Fibroblast of lung (primary cell): ENCODE results near the gene PDE4B. TPM values are rescaled to one million over a fixed set of nuclear protein-coding genes. Genes with fewer than 3 reads are reported as not detected.

Experiments used
- DNase-seq, 2 donors: peaks; one replicate each; pipeline versions ENCODE4 v3.0.0 to v3.0.0-alpha.2; 2010; ENCODE audit warnings: low read depth in 2 of 2
- H2AFZ ChIP-seq: 2 replicates; pipeline ENCODE4 v1.5.1; 2012; ENCODE audit warnings: low read length, control low read depth, inconsistent platforms
- H3K27ac ChIP-seq: 2 replicates; pipeline ENCODE4 v1.5.1; 2011; ENCODE audit warnings: low read length, control low read depth; ENCODE audit not compliant: insufficient read depth
- H3K27me3 ChIP-seq: 2 replicates; pipeline ENCODE4 v1.5.1; 2011; ENCODE audit warnings: mild to moderate bottlenecking, low read length; ENCODE audit not compliant: control insufficient read depth, insufficient read depth
- H3K36me3 ChIP-seq: 2 replicates; pipeline ENCODE4 v1.5.1; 2011; ENCODE audit warnings: low read length; ENCODE audit not compliant: control insufficient read depth, insufficient read depth
- H3K4me1 ChIP-seq: 2 replicates; pipeline ENCODE4 v1.5.1; 2011; ENCODE audit warnings: low read length; ENCODE audit not compliant: control insufficient read depth, insufficient read depth; ENCODE audit errors: extremely low read depth
- H3K4me2 ChIP-seq: 2 replicates; pipeline ENCODE4 v1.5.1; 2011; ENCODE audit warnings: low read length, control low read depth; ENCODE audit not compliant: insufficient read depth; ENCODE audit errors: extremely low read depth
- H3K4me3 ChIP-seq, 4 experiments: fragments of 200-600 bp in 1 of 4; sonication (generic) in 1 of 4; replicated peaks in 1 of 4; 2 replicates each; pipeline ENCODE4 v1.5.1; 2011 to 2016; ENCODE audit warnings: low read length in 4 of 4, low read depth in 3 of 4, mild to moderate bottlenecking in 3 of 4, control low read depth in 2 of 4, inconsistent platforms in 1 of 4, mixed read lengths in 1 of 4; ENCODE audit not compliant: insufficient read depth in 1 of 4; ENCODE audit errors: control extremely low read depth in 1 of 4
- H3K79me2 ChIP-seq: 2 replicates; pipeline ENCODE4 v1.5.1; 2012; ENCODE audit warnings: mild to moderate bottlenecking, low read length, inconsistent platforms; ENCODE audit not compliant: control insufficient read depth, insufficient read depth
- H3K9ac ChIP-seq: 2 replicates; pipeline ENCODE4 v1.5.1; 2011; ENCODE audit warnings: mild to moderate bottlenecking, low read length, control low read depth; ENCODE audit not compliant: insufficient read depth
- H3K9me3 ChIP-seq: 2 replicates; pipeline ENCODE4 v1.5.1; 2012; ENCODE audit warnings: low read depth, low read length; ENCODE audit not compliant: control insufficient read depth, insufficient read depth
- H4K20me1 ChIP-seq: 2 replicates; pipeline ENCODE4 v1.5.1; 2011; ENCODE audit warnings: low read length; ENCODE audit not compliant: control insufficient read depth, insufficient read depth; ENCODE audit errors: extremely low read depth
- CTCF ChIP-seq, 2 donors: IDR thresholded peaks in 1 of 2; conservative IDR thresholded peaks in 1 of 2; 1 replicate in 1 of 2; 2 replicates in 1 of 2; pipeline ENCODE4 v1.5.1; 2011 to 2012; ENCODE audit warnings: low read length in 2 of 2, control low read depth in 1 of 2, inconsistent platforms in 1 of 2, low read depth in 1 of 2, mild to moderate bottlenecking in 1 of 2
- EZH2 ChIP-seq: IDR thresholded peaks from 2 replicates; pipeline ENCODE4 v1.5.1; 2012; ENCODE audit warnings: low read length, control low read depth, mild to moderate bottlenecking; ENCODE audit errors: missing control alignments
- polyA plus RNA-seq, 2 donors: library from polyadenylated mRNA; depleted of rRNA in 1 of 2; stranded (reverse) in 1 of 2; unstranded in 1 of 2; fragments of >200 nt; gene quantifications; 2 replicates each; pipeline ENCODE4 v1.2.1, GENCODE V29; 2011 to 2012; ENCODE audit warnings: missing spikeins in 1 of 2
- total RNA-seq: library from RNA; depleted of rRNA; stranded (reverse); fragments of >200 nt; gene quantifications from 2 replicates; pipeline ENCODE4 v1.2.1, GENCODE V29; 2014

PDE4B gene
- total and polyA plus RNA-seq, 2 donors (not counting 1 experiment from before 2014, with no cell fraction given): 3.7 to 19.8 TPM

- DNase-seq: no peak
- Histone ChIP-seq H3K9ac (no peak overlapping the region), H4K20me1 (no peaks in the 10 kb centered on the region), H3K27ac (no peak overlapping the region), H3K27me3 (no peaks in the 10 kb centered on the region), H2AFZ (no peak overlapping the region), H3K4me2 (no peak overlapping the region), H3K9me3 (no peaks in the 10 kb centered on the region), H3K36me3 (no peaks in the 10 kb centered on the region), H3K79me2 (no peaks in the 10 kb centered on the region), H3K4me1 (no peaks in the 10 kb centered on the region), H3K4me3 (no peak overlapping the region)
- TF ChIP-seq EZH2 (no peak), CTCF (conservative IDR thresholded peaks at IDR 0.05 in 1 of 2, IDR thresholded peaks at IDR 0.05 in 1 of 2; ENCODE audit: low read depth in 1 of 2, low read length in 2 of 2) (no peak)
Measured at GRCh38 chr1:66231681-66232463, 439.2 kb downstream of the PDE4B start.

- Histone ChIP-seq H3K27me3 (no peaks in the 10 kb centered on the region), H3K9ac (no peak overlapping the region), H3K79me2 (no peaks in the 10 kb centered on the region), H3K36me3 (no peaks in the 10 kb centered on the region), H3K4me3 (no peak overlapping the region), H3K27ac (no peak overlapping the region), H3K9me3 (no peaks in the 10 kb centered on the region), H3K4me1 (no peaks in the 10 kb centered on the region), H4K20me1 (no peaks in the 10 kb centered on the region), H3K4me2 (no peak overlapping the region), H2AFZ (no peak overlapping the region)
- TF ChIP-seq EZH2: no peak
- no peak for TF ChIP-seq CTCF (conservative IDR thresholded peaks at IDR 0.05 in 1 of 2, IDR thresholded peaks at IDR 0.05 in 1 of 2; ENCODE audit: low read depth in 1 of 2, low read length in 2 of 2)
- no peak for DNase-seq
Measured at GRCh38 chr1:66237042-66237441, 444.3 kb downstream of the PDE4B start.

DNA sequence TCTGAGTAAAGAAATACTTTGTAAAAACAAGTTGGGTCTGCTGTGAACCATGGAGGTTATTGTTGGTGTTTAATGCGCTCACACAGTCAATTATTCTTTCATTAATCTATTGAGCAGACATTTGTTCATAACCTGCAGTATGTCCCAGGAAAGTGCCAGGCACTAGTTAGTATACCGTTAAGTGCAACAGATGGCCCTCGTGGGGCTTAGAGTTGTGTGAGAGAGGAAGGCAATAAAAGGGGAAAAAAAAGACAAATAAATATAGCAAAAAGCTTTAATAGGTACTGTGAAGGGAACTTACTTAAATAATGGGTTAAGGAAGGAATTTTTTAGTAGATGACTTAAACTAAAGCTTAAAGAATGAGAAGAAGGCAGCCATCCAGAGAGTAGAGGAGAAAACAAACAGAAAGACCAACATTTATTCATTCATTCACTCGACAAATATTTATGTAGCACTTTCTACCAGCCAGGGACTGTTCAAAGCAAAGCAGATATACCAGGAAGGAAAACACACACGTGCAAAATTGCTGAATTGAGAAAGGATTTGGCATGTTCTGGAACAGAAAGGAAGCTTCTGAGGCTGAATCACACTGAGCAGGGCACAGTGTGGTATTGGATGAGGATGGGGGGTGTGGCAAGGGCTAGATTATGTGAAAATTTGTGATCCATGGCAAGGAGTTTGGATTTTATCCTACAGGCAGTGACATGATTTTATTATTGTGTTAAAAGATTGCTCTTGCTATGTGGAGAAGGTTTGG lies 445.2 kb downstream of the PDE4B start:
- Histone ChIP-seq H3K27me3 (no peaks in the 10 kb centered on the region), H3K9me3 (no peaks in the 10 kb centered on the region), H2AFZ (no peak overlapping the region), H3K4me3 (no peak overlapping the region), H3K4me1 (no peaks in the 10 kb centered on the region), H4K20me1 (no peaks in the 10 kb centered on the region), H3K4me2 (no peak overlapping the region), H3K36me3 (no peaks in the 10 kb centered on the region), H3K27ac (no peak overlapping the region), H3K79me2 (no peaks in the 10 kb centered on the region), H3K9ac (no peak overlapping the region)
- TF ChIP-seq EZH2 (no peak), CTCF (conservative IDR thresholded peaks at IDR 0.05 in 1 of 2, IDR thresholded peaks at IDR 0.05 in 1 of 2; ENCODE audit: low read depth in 1 of 2, low read length in 2 of 2) (no peak)
- DNase-seq: no peak
